H1 (cell line): ENCODE data around the gene CCDC141. TPM values are rescaled to one million over a fixed set of nuclear protein-coding genes. Genes with fewer than 3 reads are reported as not detected.

Experiments used
- CTCF ChIA-PET: fragments of 300-600 bp; sonication (Branson Sonifier 250); formaldehyde crosslinking; loops from one replicate; lab custom pipeline; 2021; ENCODE audit not compliant: partially characterized antibody; lab: Charles Lee
- POLR2A ChIA-PET: fragments of 300-600 bp; sonication (Branson Sonifier 250); formaldehyde crosslinking; loops from one replicate; lab custom pipeline; 2021; ENCODE audit warnings: inconsistent platforms; ENCODE audit not compliant: partially characterized antibody; lab: Charles Lee
- DNase-seq, 2 experiments: peaks; one replicate each; pipeline versions ENCODE4 v3.0.0 to v3.0.0-alpha.2; 2010 to 2022; ENCODE audit warnings: low spot score in 2 of 2, low read depth in 1 of 2, mixed read lengths in 1 of 2
- FAIRE-seq: peaks from 2 replicates; lab custom pipeline; 2011; peaks lifted over from hg19 to GRCh38; lab: Jason Lieb, UNC
- H2AFZ ChIP-seq: 2 replicates; pipeline ENCODE4 v1.8.1; 2012; ENCODE audit warnings: low read length, inconsistent platforms
- H2AK5ac ChIP-seq: 2 replicates; pipeline ENCODE4 v1.6.1; 2013; ENCODE audit warnings: low read depth, low read length
- H2BK120ac ChIP-seq: replicated peaks from 2 replicates; pipeline ENCODE3; 2013; ENCODE audit warnings: low read depth, low read length, inconsistent platforms
- H2BK12ac ChIP-seq: 2 replicates; pipeline ENCODE4 v1.6.1; 2013; ENCODE audit warnings: low read depth, low read length
- H2BK15ac ChIP-seq: 2 replicates; pipeline ENCODE4 v1.6.1; 2013; ENCODE audit warnings: low read length
- H2BK20ac ChIP-seq: 2 replicates; pipeline ENCODE4 v1.6.1; 2013; ENCODE audit warnings: low read length
- H2BK5ac ChIP-seq: 2 replicates; pipeline ENCODE4 v1.6.1; 2013; ENCODE audit warnings: low read depth, low read length
- H3K14ac ChIP-seq: 2 replicates; pipeline ENCODE4 v1.6.1; 2013; ENCODE audit warnings: inconsistent platforms; ENCODE audit not compliant: insufficient read length
- H3K18ac ChIP-seq: 2 replicates; pipeline ENCODE4 v1.6.1; 2013; ENCODE audit warnings: low read length; ENCODE audit errors: extremely low read depth
- H3K23ac ChIP-seq: 2 replicates; pipeline ENCODE4 v1.6.1; 2013; ENCODE audit warnings: inconsistent platforms; ENCODE audit not compliant: insufficient read length
- H3K23me2 ChIP-seq: 2 replicates; pipeline ENCODE4 v1.6.1; 2013; ENCODE audit warnings: low read depth, low read length
- H3K27ac ChIP-seq: 2 replicates; pipeline ENCODE4 v1.6.1; 2011; ENCODE audit warnings: low read depth, low read length, inconsistent platforms
- H3K27me3 ChIP-seq, 4 experiments: replicated peaks in 1 of 4; 1 replicate in 1 of 4; 2 replicates in 3 of 4; pipeline versions ENCODE4 v1.6.1 to v1.8.1; 2011 to 2013; ENCODE audit warnings: low read length in 3 of 4, mild to moderate bottlenecking in 3 of 4, inconsistent platforms in 2 of 4, mixed read lengths in 2 of 4, moderate library complexity in 1 of 4; ENCODE audit not compliant: control insufficient read depth in 3 of 4, insufficient read depth in 3 of 4; ENCODE audit errors: extremely low read depth in 1 of 4
- H3K36me3 ChIP-seq, 4 experiments: 2 replicates each; pipeline versions ENCODE4 v1.6.1 to v1.8.1; 2011 to 2013; ENCODE audit warnings: mild to moderate bottlenecking in 4 of 4, low read length in 3 of 4, moderate library complexity in 2 of 4, control low read depth in 1 of 4, inconsistent platforms in 1 of 4; ENCODE audit not compliant: insufficient read depth in 4 of 4, control insufficient read depth in 2 of 4
- H3K4ac ChIP-seq: replicated peaks from 2 replicates; pipeline ENCODE3; 2013; ENCODE audit warnings: low read length, low read depth, mixed read lengths, inconsistent platforms; ENCODE audit not compliant: insufficient read length
- H3K4me1 ChIP-seq, 4 experiments: replicated peaks in 1 of 4; 1 replicate in 1 of 4; 2 replicates in 3 of 4; pipeline versions ENCODE4 v1.6.1 to v1.8.1; 2011 to 2013; ENCODE audit warnings: low read length in 3 of 4, inconsistent platforms in 2 of 4, mixed read lengths in 1 of 4; ENCODE audit not compliant: insufficient read depth in 4 of 4, control insufficient read depth in 3 of 4
- H3K4me2 ChIP-seq, 2 experiments: 2 replicates each; pipeline versions ENCODE4 v1.6.1 to v1.8.1; 2011 to 2013; ENCODE audit warnings: low read depth in 2 of 2, low read length in 2 of 2, control low read depth in 1 of 2, inconsistent platforms in 1 of 2, mild to moderate bottlenecking in 1 of 2; ENCODE audit not compliant: insufficient read depth in 1 of 2
- H3K4me3 ChIP-seq, 4 experiments: fragments of 200-600, 300-600 bp in 1 of 4; sonication (generic), shearing (Covaris generic), sonication (Bioruptor Twin) in 1 of 4; 2 replicates each; pipeline versions ENCODE4 v1.5.1 to v1.8.1; 2011 to 2016; ENCODE audit warnings: low read length in 4 of 4, low read depth in 3 of 4, control low read depth in 2 of 4, inconsistent platforms in 2 of 4, mild to moderate bottlenecking in 2 of 4, mixed read lengths in 1 of 4, moderate library complexity in 1 of 4; ENCODE audit not compliant: insufficient read depth in 2 of 4; ENCODE audit errors: extremely low read depth in 1 of 4
- H3K56ac ChIP-seq: replicated peaks from 2 replicates; pipeline ENCODE3; 2013; ENCODE audit warnings: low read depth, mild to moderate bottlenecking, mixed read lengths, low read length, inconsistent platforms; ENCODE audit not compliant: insufficient read length
- H3K79me1 ChIP-seq: 2 replicates; pipeline ENCODE4 v1.6.1; 2013; ENCODE audit warnings: low read depth, low read length, control low read depth
- H3K79me2 ChIP-seq, 2 experiments: 2 replicates each; pipeline versions ENCODE4 v1.6.1 to v1.8.1; 2012 to 2013; ENCODE audit warnings: low read length in 2 of 2, mild to moderate bottlenecking in 2 of 2, inconsistent platforms in 1 of 2; ENCODE audit not compliant: insufficient read depth in 2 of 2, control insufficient read depth in 1 of 2
- H3K9ac ChIP-seq, 4 experiments: replicated peaks in 1 of 4; 1 replicate in 1 of 4; 2 replicates in 3 of 4; pipeline versions ENCODE4 v1.6.1 to v1.8.1; 2011 to 2013; ENCODE audit warnings: low read depth in 3 of 4, low read length in 3 of 4, control low read depth in 2 of 4, mild to moderate bottlenecking in 2 of 4, moderate library complexity in 2 of 4, inconsistent platforms in 1 of 4; ENCODE audit errors: extremely low read depth in 1 of 4
- H3K9me3 ChIP-seq, 2 experiments: 2 replicates each; pipeline versions ENCODE4 v1.6.1 to v1.8.1; 2012 to 2013; ENCODE audit warnings: mild to moderate bottlenecking in 2 of 2, moderate library complexity in 2 of 2, control low read depth in 1 of 2, inconsistent platforms in 1 of 2, low read depth in 1 of 2, low read length in 1 of 2, mixed read lengths in 1 of 2; ENCODE audit not compliant: insufficient read depth in 2 of 2
- H4K20me1 ChIP-seq, 2 experiments: replicated peaks in 1 of 2; 2 replicates each; pipeline versions ENCODE3 to v1.8.1; 2011 to 2013; ENCODE audit warnings: inconsistent platforms in 2 of 2, low read length in 2 of 2, mild to moderate bottlenecking in 1 of 2; ENCODE audit not compliant: insufficient read depth in 2 of 2, control insufficient read depth in 1 of 2
- H4K5ac ChIP-seq: 2 replicates; pipeline ENCODE4 v1.6.1; 2013; ENCODE audit warnings: low read length, low read depth, mixed read lengths, inconsistent platforms; ENCODE audit not compliant: insufficient read length
- H4K8ac ChIP-seq: 2 replicates; pipeline ENCODE4 v1.8.0; 2013; ENCODE audit warnings: mild to moderate bottlenecking, moderate library complexity, low read length, inconsistent platforms; ENCODE audit not compliant: insufficient read depth; ENCODE audit errors: extremely low read depth
- H4K91ac ChIP-seq: replicated peaks from 2 replicates; pipeline ENCODE3; 2013; ENCODE audit warnings: low read length, mixed read lengths, inconsistent platforms; ENCODE audit not compliant: insufficient read length
- BACH1 ChIP-seq: IDR thresholded peaks from 2 replicates; pipeline ENCODE4 v1.6.1; 2012; ENCODE audit warnings: low read length, improper control_type of control experiment
- BRCA1 ChIP-seq: IDR thresholded peaks from 2 replicates; pipeline ENCODE4 v1.6.1; 2012; ENCODE audit warnings: low read depth, low read length, improper control_type of control experiment
- CBX8 ChIP-seq: fragments of 300-800, 300-1000 bp; sonication (generic); IDR thresholded peaks from 2 replicates; pipeline ENCODE4 v1.7.1; 2016; ENCODE audit warnings: low read depth, low read length, borderline replicate concordance
- EP300 ChIP-seq, 2 experiments: IDR thresholded peaks; 1 replicate in 1 of 2; 2 replicates in 1 of 2; pipeline ENCODE4 v1.6.1; 2011 to 2012; ENCODE audit warnings: low read depth in 2 of 2, low read length in 2 of 2, mild to moderate bottlenecking in 2 of 2, borderline replicate concordance in 1 of 2, inconsistent platforms in 1 of 2, moderate library complexity in 1 of 2
- HDAC6 ChIP-seq: IDR thresholded peaks from one replicate; pipeline ENCODE4 v1.7.1; 2012; ENCODE audit warnings: low read depth, mild to moderate bottlenecking, inconsistent platforms, low read length, moderate library complexity
- JUND ChIP-seq: IDR thresholded peaks from 2 replicates; pipeline ENCODE4 v1.6.1; 2011; ENCODE audit warnings: mild to moderate bottlenecking, improper control_type of control experiment, low read length
- KDM4A ChIP-seq: IDR thresholded peaks from one replicate; pipeline ENCODE4 v1.7.1; 2012; ENCODE audit warnings: low read depth, mild to moderate bottlenecking, moderate library complexity, low read length, inconsistent platforms; ENCODE audit not compliant: severe bottlenecking
- NRF1 ChIP-seq: IDR thresholded peaks from 2 replicates; pipeline ENCODE4 v1.6.1; 2011; ENCODE audit warnings: mild to moderate bottlenecking, low read depth, low read length, improper control_type of control experiment
- PHF8 ChIP-seq: fragments of 200-600 bp; sonication (generic); conservative IDR thresholded peaks from 2 replicates; pipeline ENCODE4 v1.7.1; 2012; ENCODE audit warnings: low read depth, mild to moderate bottlenecking, inconsistent platforms, low read length, moderate library complexity
- POLR2AphosphoS5 ChIP-seq: IDR thresholded peaks from 2 replicates; pipeline ENCODE4 v1.6.1; 2011; ENCODE audit warnings: low read depth, low read length
- RBBP5 ChIP-seq: IDR thresholded peaks from 2 replicates; pipeline ENCODE4 v1.7.1; 2012; ENCODE audit warnings: low read depth, mild to moderate bottlenecking, inconsistent platforms, low read length, moderate library complexity, borderline replicate concordance
- TAF7 ChIP-seq: optimal IDR thresholded peaks from 2 replicates; pipeline ENCODE3; 2011; ENCODE audit warnings: low read depth, mild to moderate bottlenecking, inconsistent platforms, low read length, moderate library complexity, borderline replicate concordance
- WGBS, 2 experiments: shearing (Covaris generic) in 1 of 2; methylation state at CpG; one replicate each; pipeline versions ENCODE4 v1.1.6 to v1.1.7; 2013 to 2015; ENCODE audit warnings: low lambda C conversion rate in 2 of 2, mixed read lengths in 2 of 2, inconsistent platforms in 1 of 2, low coverage in 1 of 2, missing lambda C conversion rate in 1 of 2; ENCODE audit not compliant: insufficient replicate concordance in 2 of 2, insufficient coverage in 1 of 2, insufficient read length in 1 of 2; ENCODE audit errors: extremely low coverage in 1 of 2, missing lambda C conversion rate in 1 of 2; 5-methylcytosine and 5-hydroxymethylcytosine counted together
- polyA plus RNA-seq, 7 experiments: library from polyadenylated mRNA; depleted of rRNA in 3 of 7; stranded (reverse) in 5 of 7; unstranded in 2 of 7; fragments of >200 nt in 5 of 7; fragments of 200-250 nt in 2 of 7; gene quantifications; 1 replicate in 5 of 7; 2 replicates in 1 of 7; 4 replicates in 1 of 7; pipeline versions ENCODE4 v1.2.1 to v1.2.3, GENCODE V29; 2011 to 2013; ENCODE audit warnings: missing spikeins in 2 of 7, mixed read lengths in 2 of 7
- total RNA-seq: library from RNA; stranded (reverse); fragmentation: NEBNext Ultra II Directional; extraction: Animal tissue kit (Norgen Biotek cat#: 25700); gene quantifications from 2 replicates; pipeline ENCODE4 v1.2.1, GENCODE V29; 2021
- TF ChIP-seq, protein P1 (sequence below): IDR thresholded peaks from 2 replicates; pipeline ENCODE4 v1.6.1; 2011; ENCODE audit warnings: low read length, improper control_type of control experiment

Gene CCDC141
- total and polyA plus RNA-seq, 2 of the 8 experiments (the other 6 are each of a cell fraction or from before 2014, with no cell fraction given): 0.56 to 21.6 TPM

DNA sequence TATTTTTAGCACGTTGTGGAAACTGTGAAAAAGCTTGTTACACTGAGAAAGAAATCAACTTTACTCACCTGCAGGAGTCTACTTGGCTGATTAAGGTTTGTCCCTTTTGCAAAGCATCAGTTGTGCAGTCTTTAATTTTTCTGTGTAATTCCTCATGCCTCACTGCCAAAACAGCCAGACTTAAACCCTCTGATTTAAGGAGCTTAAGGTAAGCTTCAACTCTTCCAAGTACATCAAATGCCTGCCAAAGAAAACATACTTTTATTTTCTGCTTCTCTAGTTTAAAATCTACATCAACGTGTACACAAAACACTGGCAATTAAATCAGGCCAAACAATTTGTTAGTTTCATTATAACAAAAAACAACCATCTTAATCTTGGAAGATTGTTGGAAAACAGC, 144.7 kb downstream of the CCDC141 start:
- Histone ChIP-seq H3K18ac (no peak overlapping the region), H2BK20ac (no peak overlapping the region), H2BK5ac (no peak overlapping the region), H2BK15ac (no peak overlapping the region), H2AFZ (no peak overlapping the region), H2AK5ac (no peak overlapping the region), H3K9me3 (no peaks in the 10 kb centered on the region), H4K20me1 (no peaks in the 10 kb centered on the region), H3K36me3 (no peaks in the 10 kb centered on the region), H4K5ac (no peak overlapping the region), H3K79me1 (no peaks in the 10 kb centered on the region), H3K27ac (no peak overlapping the region), H3K23me2 (no peaks in the 10 kb centered on the region), H3K14ac (no peak overlapping the region), H3K4me2 (no peak overlapping the region), H3K4me3 (no peak overlapping the region), H3K4ac (no peak overlapping the region), H3K56ac (no peak overlapping the region), H3K4me1 (no peaks in the 10 kb centered on the region), H4K8ac (no peak overlapping the region), H3K27me3 (peaks cover 0 to 1% (median 0%) of the 10 kb centered on the region in 4 experiments; a peak in 1 of 7 replicates), H3K9ac (no peak overlapping the region), H3K79me2 (no peaks in the 10 kb centered on the region), H4K91ac (no peak overlapping the region), H2BK120ac (no peak overlapping the region), H3K23ac (no peak overlapping the region), H2BK12ac (no peak overlapping the region)
- ChIA-PET CTCF (interaction anchor here (0.8 to 4.0 kb wide), 9 partner anchors 8 to 144 kb away, joined by 3 to 13 read pairs (median 4); no protein-coding TSS in a partner anchor), POLR2A (interaction anchor here (0.5 to 1.2 kb wide), 2 partner anchors 12 to 112 kb away, joined by 3 to 4 read pairs; no protein-coding TSS in a partner anchor)
- no peak for DNase-seq
- no peak for FAIRE-seq
- no peak for TF ChIP-seq EP300 (IDR thresholded peaks at IDR 0.05; ENCODE audit: borderline replicate concordance in 1 of 2, low read depth in 2 of 2, low read length in 2 of 2)
- TF ChIP-seq BRCA1: no peak
- TF ChIP-seq JUND: no peak
- no peak for TF ChIP-seq PHF8
- TF ChIP-seq TAF7: no peak
- TF ChIP-seq RBBP5: no peak
- TF ChIP-seq, protein P1, sequence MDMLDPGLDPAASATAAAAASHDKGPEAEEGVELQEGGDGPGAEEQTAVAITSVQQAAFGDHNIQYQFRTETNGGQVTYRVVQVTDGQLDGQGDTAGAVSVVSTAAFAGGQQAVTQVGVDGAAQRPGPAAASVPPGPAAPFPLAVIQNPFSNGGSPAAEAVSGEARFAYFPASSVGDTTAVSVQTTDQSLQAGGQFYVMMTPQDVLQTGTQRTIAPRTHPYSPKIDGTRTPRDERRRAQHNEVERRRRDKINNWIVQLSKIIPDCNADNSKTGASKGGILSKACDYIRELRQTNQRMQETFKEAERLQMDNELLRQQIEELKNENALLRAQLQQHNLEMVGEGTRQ: no peak
- no peak for TF ChIP-seq KDM4A
- no peak for TF ChIP-seq POLR2AphosphoS5
- TF ChIP-seq CBX8: no peak
- TF ChIP-seq NRF1: no peak
- no peak for TF ChIP-seq HDAC6
- TF ChIP-seq BACH1: no peak
- 96% methylated on average over 2 of the region's 2 CpGs; no CpG with 5 or more reads in 1 of the 2 experiments for WGBS, 2 experiments
